NCI-H774 (cell line): ENCODE data around the gene CXorf58.
A peak's percentile ranks its signal among the peaks of the same experiment; 100 is the strongest.

Experiments used
- DNase-seq: peaks from one replicate; lab custom pipeline; 2025; lab: John Stamatoyannopoulos, UW

Gene CXorf58

DNA sequence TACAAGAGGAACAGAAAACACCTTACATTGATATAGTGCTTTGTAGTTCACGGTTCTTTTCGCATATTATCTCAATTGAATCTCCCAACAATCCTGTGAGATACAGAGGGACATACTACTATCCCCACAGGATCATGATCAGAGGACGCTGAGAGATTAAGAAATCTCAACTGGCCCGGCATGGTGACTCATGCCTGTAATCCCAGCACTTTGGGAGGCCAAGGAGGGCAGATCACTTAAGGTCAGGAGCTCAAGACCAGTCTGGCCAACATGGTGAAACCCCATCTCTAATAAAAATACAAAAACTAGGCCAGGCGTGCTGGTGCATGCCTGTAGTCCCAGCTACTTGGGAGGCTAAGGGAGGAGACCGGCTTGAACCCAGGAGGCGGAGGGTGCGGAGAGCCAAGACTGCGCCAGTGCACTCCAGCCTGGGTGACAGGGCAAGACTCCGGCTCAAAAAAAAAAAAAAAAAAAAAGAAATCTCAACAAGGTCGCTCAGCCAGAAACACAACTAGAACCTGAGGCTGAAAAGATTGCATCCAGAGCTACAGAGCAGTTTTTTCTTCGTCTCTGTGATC, 7.5 kb upstream of the CXorf58 start:
- DNase-seq: no peak

- no peak for DNase-seq
Measured at GRCh38 chrX:23901060-23901459, 6.7 kb upstream of the CXorf58 start.

- peak; percentile 41 for DNase-seq
Measured at GRCh38 chrX:23901805-23902204, 6.0 kb upstream of the CXorf58 start.

DNA sequence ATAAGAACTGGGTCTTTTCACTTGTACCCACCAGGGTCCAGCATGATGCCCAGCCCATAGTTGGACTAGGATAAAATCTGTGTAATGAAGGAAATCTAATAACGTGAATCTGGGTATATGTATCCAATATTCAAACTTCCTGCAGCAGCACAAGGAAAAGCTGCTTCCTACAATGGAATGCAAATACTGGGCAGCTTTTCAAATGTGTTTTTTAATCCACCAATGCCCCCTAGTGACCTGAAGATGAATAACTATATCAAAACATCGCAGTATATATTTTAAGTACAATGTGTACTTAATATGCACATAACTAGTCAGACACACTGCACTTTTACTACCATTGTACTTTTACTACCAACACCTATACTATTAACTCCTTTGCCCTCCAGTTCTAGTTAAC, 5.4 kb upstream of the CXorf58 start:
- peak; percentile 27 for DNase-seq

- no peak for DNase-seq
Measured at GRCh38 chrX:23904096-23904495, 3.7 kb upstream of the CXorf58 start.

DNA sequence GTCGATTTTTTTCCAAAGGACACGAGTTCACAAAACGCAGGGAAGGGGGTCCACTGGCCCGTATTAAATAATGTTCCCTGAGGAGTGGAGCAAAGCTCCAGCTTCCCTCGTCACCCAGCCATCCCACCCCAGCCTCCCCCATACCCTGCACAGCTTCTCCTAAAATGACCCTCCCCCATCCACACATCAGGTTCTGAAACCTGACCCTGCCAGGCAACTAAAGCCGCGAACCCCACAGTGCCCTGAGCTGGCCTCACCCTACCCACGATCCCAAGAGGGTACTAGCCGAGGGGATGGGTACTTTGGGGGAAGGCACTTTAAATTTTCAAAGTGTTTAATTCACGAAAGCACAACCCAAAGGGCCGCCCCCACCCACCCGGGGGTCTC, 702 bp upstream of the CXorf58 start:
- DNase-seq: no peak

- no peak for DNase-seq
Measured at GRCh38 chrX:23908219-23909004, 606 bp downstream of the CXorf58 start.

GRCh38 chrX:23911126-23911835, 3.5 kb downstream of the CXorf58 start:
- no peak for DNase-seq

DNA sequence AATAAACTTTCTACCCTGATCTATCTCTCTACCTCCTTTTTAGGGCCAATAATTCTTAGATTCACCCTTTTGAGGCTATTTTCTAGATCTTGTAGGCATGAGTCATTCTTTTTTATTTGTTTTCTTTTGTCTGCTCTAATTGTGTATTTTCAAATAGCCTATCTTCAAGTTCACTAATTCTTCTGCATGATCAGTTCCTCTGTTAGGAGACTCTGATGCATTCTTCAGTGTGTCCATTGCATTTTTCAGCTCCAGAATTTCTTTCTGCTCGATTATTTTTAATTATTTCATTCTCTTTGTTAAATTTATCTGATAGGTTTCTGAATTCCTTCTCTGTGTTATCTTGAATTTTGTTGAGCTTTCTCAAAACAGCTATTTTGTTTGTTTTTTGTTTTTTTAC, 11.3 kb downstream of the CXorf58 start:
- no peak for DNase-seq

GRCh38 chrX:23919706-23920320, 12.0 kb downstream of the CXorf58 start:
- no peak for DNase-seq

GRCh38 chrX:23926015-23926414, 18.2 kb downstream of the CXorf58 start:
- DNase-seq: no peak

- DNase-seq: no peak
Measured at GRCh38 chrX:23930894-23931604, 23.2 kb downstream of the CXorf58 start.

GRCh38 chrX:23932046-23932445, 24.2 kb downstream of the CXorf58 start:
- DNase-seq: no peak

GRCh38 chrX:23935106-23935505, 27.3 kb downstream of the CXorf58 start:
- DNase-seq: no peak

GRCh38 chrX:23936180-23936579, 28.4 kb downstream of the CXorf58 start:
- DNase-seq: no peak

DNA sequence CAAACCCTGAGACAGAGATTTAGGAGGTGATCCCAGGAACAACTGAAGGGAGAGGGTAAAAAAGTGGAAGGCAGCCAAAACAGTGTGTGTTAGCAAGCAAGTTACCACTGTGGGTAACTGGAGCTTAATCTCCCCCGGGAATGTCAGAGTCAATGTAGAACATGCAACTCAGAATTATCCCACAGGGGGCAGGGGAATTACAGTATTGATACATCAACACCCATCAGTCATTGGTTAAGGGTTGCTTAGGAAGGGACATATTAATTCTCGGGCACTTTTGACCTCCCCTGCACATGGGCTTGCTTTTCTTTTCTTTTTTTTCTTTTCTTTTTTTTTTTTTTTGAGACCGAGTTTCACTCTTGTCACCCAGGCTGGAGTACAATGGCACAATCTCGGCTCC, 29.3 kb downstream of the CXorf58 start:
- DNase-seq: no peak

DNA sequence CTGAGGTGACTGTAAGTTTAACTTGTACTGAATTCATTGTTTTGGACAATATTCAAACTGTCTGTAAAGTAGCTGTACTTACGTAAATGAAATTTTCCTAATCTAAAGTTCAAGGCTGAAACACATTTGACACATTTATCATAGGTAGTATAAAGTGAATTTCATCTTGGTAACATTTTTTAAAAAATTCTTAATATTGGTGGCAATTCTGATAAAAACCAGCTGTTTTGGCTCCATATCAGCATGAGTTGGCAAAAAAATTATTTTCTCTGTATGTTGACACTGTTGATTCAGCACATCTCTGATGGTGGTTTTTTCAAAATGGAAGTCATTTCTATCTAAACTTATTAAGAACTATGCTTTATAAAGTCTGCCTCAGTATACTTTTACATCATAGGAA, 30.9 kb downstream of the CXorf58 start:
- DNase-seq: no peak

DNA sequence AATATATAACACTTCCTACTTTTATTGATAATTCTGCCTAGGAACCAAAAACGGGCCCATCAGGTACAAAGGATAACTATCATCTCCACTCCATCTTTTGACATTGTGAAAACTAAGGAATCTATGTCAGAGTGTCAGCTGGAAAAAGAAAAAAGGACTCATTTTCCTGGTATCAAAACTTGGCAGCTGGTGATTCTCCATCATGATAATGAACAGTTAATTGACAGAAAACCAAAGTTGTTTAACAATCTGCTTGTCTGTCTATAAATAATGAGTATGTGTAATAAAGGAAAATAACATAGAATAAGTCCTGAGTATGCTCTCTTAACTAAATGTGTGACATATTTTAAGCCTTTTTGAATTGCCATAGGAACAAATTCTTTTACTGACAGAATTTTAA, 31.4 kb downstream of the CXorf58 start:
- no peak for DNase-seq

DNA sequence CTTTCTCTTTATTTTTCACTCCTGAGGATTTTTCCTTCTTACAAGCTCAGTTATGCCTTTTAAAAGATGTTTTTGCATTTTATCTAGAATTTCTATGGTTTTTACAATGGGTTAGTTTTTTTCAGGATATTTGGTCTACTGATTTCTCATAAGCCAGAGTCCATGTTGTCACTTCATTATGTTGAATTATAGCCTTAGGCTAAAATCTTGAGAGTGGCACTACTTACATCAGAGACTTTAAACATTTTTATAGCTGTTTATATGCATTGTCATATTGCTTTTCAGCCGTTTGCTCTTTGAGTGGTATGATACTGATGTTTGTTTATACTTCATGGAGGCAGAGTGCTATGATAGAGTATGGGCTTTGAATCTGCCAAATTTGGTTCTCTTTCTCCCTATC, 36.4 kb downstream of the CXorf58 start:
- no peak for DNase-seq

DNA sequence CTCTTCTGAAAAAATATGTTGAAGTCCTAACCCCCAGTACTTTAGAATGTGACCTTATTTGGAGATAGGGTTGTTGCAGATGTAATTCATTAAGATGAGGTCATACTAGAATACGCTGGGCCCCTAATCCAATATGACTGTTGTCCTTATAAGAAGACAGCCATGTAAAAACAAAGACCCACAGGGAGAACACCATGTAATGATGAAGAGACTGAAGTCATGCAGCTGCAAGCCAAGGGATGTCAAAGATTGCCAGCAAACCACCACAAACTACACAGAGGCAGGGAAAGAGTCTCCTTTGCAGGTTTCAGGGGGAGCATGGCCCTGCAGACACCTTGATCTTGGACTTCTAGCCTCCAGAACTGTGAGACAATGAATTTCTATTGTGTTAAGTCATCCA, 37.4 kb downstream of the CXorf58 start:
- DNase-seq: no peak

- DNase-seq: no peak
Measured at GRCh38 chrX:23952391-23952790, 44.6 kb downstream of the CXorf58 start.
